Measurements from ENCODE around the gene PCDHA13.
A peak's percentile ranks its signal among the peaks of the same experiment; 100 is the strongest.
"Not testable (repeated sequence)": the region's sequence is repeated elsewhere in the genome, so short reads cannot be mapped to it uniquely, and the experiment has no call there.

Gene PCDHA13

GRCh38 chr5:140848139-140849102, 33.5 kb upstream of the PCDHA13 start, which contains the start of gene PCDHA9:
Gene PCDHA9, plus strand, starts transcription at chr5:140848382. Its CDS starts 114 bp downstream, at chr5:140848496.
- H2BK15ac ChIP-seq (ENCODE audit: low read length); H4K91ac ChIP-seq (ENCODE audit: low read depth, low read length, poor library complexity); H2BK120ac ChIP-seq (ENCODE audit: low read depth, low read length); H3K23ac ChIP-seq (ENCODE audit: low read depth, low read length, poor library complexity); H3K4me3 ChIP-seq (ENCODE audit: low read length in 2 of 2); H4K8ac ChIP-seq (ENCODE audit: low read depth, low read length); H3K14ac ChIP-seq (ENCODE audit: low read length); H2BK12ac ChIP-seq (ENCODE audit: low read length); H3K4ac ChIP-seq (ENCODE audit: low read length); H3K79me1 ChIP-seq (ENCODE audit: low read depth, low read length); H3K27ac ChIP-seq (replicated peaks; ENCODE audit: low read length); H3K18ac ChIP-seq (ENCODE audit: low read length); H2AFZ ChIP-seq (ENCODE audit: low read length); DNase-seq (ENCODE audit: low spot score); H3K27me3 ChIP-seq (ENCODE audit: control insufficient read depth in 3 of 3, insufficient read depth in 3 of 3, low read depth in 1 of 3, low read length in 3 of 3); H2BK5ac ChIP-seq (ENCODE audit: low read length); H3K9ac ChIP-seq (ENCODE audit: low read depth, low read length, poor library complexity); H3K4me2 ChIP-seq (ENCODE audit: insufficient read depth, low read length, poor library complexity, severe bottlenecking); H2AK5ac ChIP-seq (ENCODE audit: low read depth, low read length); H3K36me3 ChIP-seq (replicated peaks in 1 of 2; ENCODE audit: control insufficient read depth in 2 of 2, insufficient read depth in 2 of 2, low read length in 2 of 2); H3K4me1 ChIP-seq (ENCODE audit: control insufficient read depth in 2 of 2, insufficient read depth in 1 of 2, low read depth in 1 of 2, low read length in 2 of 2): not testable (repeated sequence)
- H3K9me3 ChIP-seq (replicated peaks in 1 of 2; ENCODE audit: control insufficient read depth in 2 of 2, insufficient read depth in 1 of 2, low read depth in 1 of 2, low read length in 2 of 2): peaks cover 0 to 40% of the 10 kb centered on the region in 2 donors
- no CpG with 5 or more reads among the region's 48 CpGs for WGBS, 2 donors (ENCODE audit: extremely low coverage in 2 of 2, insufficient read length in 2 of 2, insufficient replicate concordance in 1 of 2)

GRCh38 chr5:140849831-140850634, 31.9 kb upstream of the PCDHA13 start:
- not testable (repeated sequence) for H3K9ac ChIP-seq (ENCODE audit: low read depth, low read length, poor library complexity)

GRCh38 chr5:140855772-140856674, 25.9 kb upstream of the PCDHA13 start, which contains the start of gene PCDHA10:
Gene PCDHA10, plus strand, starts transcription at chr5:140855897. Its CDS starts 152 bp downstream, at chr5:140856049.
- Histone ChIP-seq H3K4me2 (ENCODE audit: insufficient read depth, low read length, poor library complexity, severe bottlenecking) (no peak within 1 kb of the TSS), H3K36me3 (replicated peaks in 1 of 2; ENCODE audit: control insufficient read depth in 2 of 2, insufficient read depth in 2 of 2, low read length in 2 of 2) (peaks cover 0 to 11% of the 10 kb centered on the region in 2 donors), H3K4me3 (ENCODE audit: low read length in 2 of 2) (peak within 1 kb of the TSS in 1 of 2 donors; percentile 74), H2BK15ac (ENCODE audit: low read length) (no peak within 1 kb of the TSS), H3K27me3 (ENCODE audit: control insufficient read depth in 3 of 3, insufficient read depth in 3 of 3, low read depth in 1 of 3, low read length in 3 of 3) (no peaks in the 10 kb centered on the region), H3K9me3 (replicated peaks in 1 of 2; ENCODE audit: control insufficient read depth in 2 of 2, insufficient read depth in 1 of 2, low read depth in 1 of 2, low read length in 2 of 2) (peaks cover 5 to 34% of the 10 kb centered on the region in 2 donors), H2BK12ac (ENCODE audit: low read length) (no peak within 1 kb of the TSS), H2AFZ (ENCODE audit: low read length) (no peak within 1 kb of the TSS), H3K27ac (replicated peaks; ENCODE audit: low read length) (no peak within 1 kb of the TSS), H3K23ac (ENCODE audit: low read depth, low read length, poor library complexity) (no peak within 1 kb of the TSS), H4K91ac (ENCODE audit: low read depth, low read length, poor library complexity) (no peak within 1 kb of the TSS), H4K8ac (ENCODE audit: low read depth, low read length) (no peak within 1 kb of the TSS), H3K14ac (ENCODE audit: low read length) (no peak within 1 kb of the TSS), H3K79me1 (ENCODE audit: low read depth, low read length) (peaks cover 4% of the 10 kb centered on the region), H2AK5ac (ENCODE audit: low read depth, low read length) (no peak within 1 kb of the TSS), H3K9ac (ENCODE audit: low read depth, low read length, poor library complexity) (peak within 1 kb of the TSS; percentile 44), H3K4me1 (ENCODE audit: control insufficient read depth in 2 of 2, insufficient read depth in 1 of 2, low read depth in 1 of 2, low read length in 2 of 2) (no peaks in the 10 kb centered on the region), H3K4ac (ENCODE audit: low read length) (no peak within 1 kb of the TSS), H2BK120ac (ENCODE audit: low read depth, low read length) (no peak within 1 kb of the TSS), H3K18ac (ENCODE audit: low read length) (no peak within 1 kb of the TSS), H2BK5ac (ENCODE audit: low read length) (no peak within 1 kb of the TSS)
- no CpG with 5 or more reads among the region's 44 CpGs for WGBS, 2 donors (ENCODE audit: extremely low coverage in 2 of 2, insufficient read length in 2 of 2, insufficient replicate concordance in 1 of 2)
- DNase-seq (ENCODE audit: low spot score): peak; percentile 24

More at GRCh38 chr5:140849831-140850634, 31.9 kb upstream of the PCDHA13 start:
- H3K27me3 ChIP-seq (ENCODE audit: control insufficient read depth in 3 of 3, insufficient read depth in 3 of 3, low read depth in 1 of 3, low read length in 3 of 3); H3K4me3 ChIP-seq (ENCODE audit: low read length in 2 of 2); DNase-seq (ENCODE audit: low spot score); H2BK5ac ChIP-seq (ENCODE audit: low read length); H3K23ac ChIP-seq (ENCODE audit: low read depth, low read length, poor library complexity); H4K91ac ChIP-seq (ENCODE audit: low read depth, low read length, poor library complexity); H3K14ac ChIP-seq (ENCODE audit: low read length); H2BK12ac ChIP-seq (ENCODE audit: low read length); H2AFZ ChIP-seq (ENCODE audit: low read length); H2BK120ac ChIP-seq (ENCODE audit: low read depth, low read length); H3K4me2 ChIP-seq (ENCODE audit: insufficient read depth, low read length, poor library complexity, severe bottlenecking); H4K8ac ChIP-seq (ENCODE audit: low read depth, low read length); H3K18ac ChIP-seq (ENCODE audit: low read length); H2BK15ac ChIP-seq (ENCODE audit: low read length); H3K79me1 ChIP-seq (ENCODE audit: low read depth, low read length); H3K4me1 ChIP-seq (ENCODE audit: control insufficient read depth in 2 of 2, insufficient read depth in 1 of 2, low read depth in 1 of 2, low read length in 2 of 2); H3K36me3 ChIP-seq (replicated peaks in 1 of 2; ENCODE audit: control insufficient read depth in 2 of 2, insufficient read depth in 2 of 2, low read length in 2 of 2); H3K27ac ChIP-seq (replicated peaks; ENCODE audit: low read length); H2AK5ac ChIP-seq (ENCODE audit: low read depth, low read length); H3K4ac ChIP-seq (ENCODE audit: low read length): not testable (repeated sequence)
- no CpG with 5 or more reads among the region's 101 CpGs for WGBS, 2 donors (ENCODE audit: extremely low coverage in 2 of 2, insufficient read length in 2 of 2, insufficient replicate concordance in 1 of 2)
- peaks cover 0 to 30% of the 10 kb centered on the region in 2 donors for H3K9me3 ChIP-seq (replicated peaks in 1 of 2; ENCODE audit: control insufficient read depth in 2 of 2, insufficient read depth in 1 of 2, low read depth in 1 of 2, low read length in 2 of 2)
